ENCODE data around the gene SEMA4D.

- TF ChIP-seq CTCF (IDR thresholded peaks at IDR 0.05; ENCODE audit: poor library complexity) (no peak), EZH2 (IDR thresholded peaks at IDR 0.05; ENCODE audit: borderline replicate concordance) (no peak)
Measured at GRCh38 chr9:89379031-89379430, 118.9 kb downstream of the SEMA4D start.
